ENCODE measurements around the gene BOD1L1. TPM values are rescaled to one million over a fixed set of nuclear protein-coding genes. Genes with fewer than 3 reads are reported as not detected.

Gene BOD1L1
- total RNA-seq, 4 donors from 2014 or later: 36.9 to 74.1 (median 49.6) TPM

DNA sequence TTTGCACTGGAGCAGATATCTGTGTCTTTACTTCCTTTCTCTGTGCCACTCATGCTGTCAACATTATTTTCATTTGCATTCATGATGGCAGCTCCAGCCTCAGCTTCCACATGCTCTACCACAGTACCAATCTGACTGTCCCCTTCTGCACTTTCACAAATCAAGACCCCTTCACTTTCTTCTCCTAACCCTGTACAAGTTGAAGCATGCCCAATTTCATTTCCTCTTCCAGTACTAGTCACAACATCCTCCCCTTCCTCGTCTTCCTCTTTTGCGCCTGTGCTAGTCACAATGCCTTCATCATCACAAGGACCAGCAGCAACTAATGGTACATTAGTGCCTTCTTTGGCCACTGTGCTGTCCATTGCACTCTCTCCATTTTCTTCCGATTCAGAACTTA, 26.5 kb downstream of the BOD1L1 start:
- 96% methylated on average over 3 of the region's 3 CpGs for WGBS, 2 donors
- Histone ChIP-seq H3K4me3 (replicated peaks in 1 of 3) (no peak overlapping the region), H3K27me3 (no peaks in the 10 kb centered on the region), H3K9me3 (no peaks in the 10 kb centered on the region), H3K4me1 (peaks cover 5 to 10% of the 10 kb centered on the region in 2 donors), H3K36me3 (peaks cover 27 to 43% of the 10 kb centered on the region in 2 donors), H3K27ac (no peak overlapping the region)
- TF ChIP-seq POLR2A (IDR thresholded peaks at IDR 0.05): no peak
- no peak for TF ChIP-seq CTCF (IDR thresholded peaks at IDR 0.05)
- DNase-seq: no peak
- intact Hi-C loops (cut with DNase I): no loop called here

DNA sequence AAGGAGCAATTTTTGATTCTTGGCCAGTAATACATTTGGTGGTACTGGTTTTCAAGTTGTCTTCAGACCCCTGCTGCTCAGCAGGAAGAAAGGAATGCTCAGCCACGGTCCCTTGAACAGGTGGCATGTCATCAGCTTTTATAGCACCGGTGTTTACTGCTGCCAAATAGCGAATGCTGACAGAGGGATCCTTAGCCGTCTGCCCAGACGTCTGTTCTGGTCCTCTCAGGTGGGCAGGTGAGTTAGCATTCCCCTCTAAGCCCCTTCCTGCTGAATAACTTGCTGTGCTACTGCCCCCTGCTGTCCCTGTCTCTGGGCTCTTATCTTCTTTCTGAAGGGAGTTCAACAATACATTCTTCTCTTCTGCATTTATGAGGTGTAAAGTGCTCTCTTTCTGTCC, 28.4 kb downstream of the BOD1L1 start:
- Histone ChIP-seq H3K27me3 (no peaks in the 10 kb centered on the region), H3K36me3 (peaks cover 27 to 31% of the 10 kb centered on the region in 2 donors), H3K9me3 (no peaks in the 10 kb centered on the region), H3K4me1 (peaks cover 5 to 10% of the 10 kb centered on the region in 2 donors), H3K27ac (peak overlapping the region; percentile 51 to 64 (median 58)), H3K4me3 (replicated peaks in 1 of 3) (no peak overlapping the region)
- DNase-seq: peak; percentile 74 to 78
- TF ChIP-seq CTCF (IDR thresholded peaks at IDR 0.05) (peak in 3 of 6 experiments; percentile 34 to 59 (median 54)), POLR2A (IDR thresholded peaks at IDR 0.05) (no peak)
- intact Hi-C loops (cut with DNase I): no loop called here
- 31 to 32% methylated on average over 5 of the region's 5 CpGs for WGBS, 2 donors

GRCh38 chr4:13597604-13598003, 29.9 kb downstream of the BOD1L1 start:
- Histone ChIP-seq H3K9me3 (no peaks in the 10 kb centered on the region), H3K27me3 (no peaks in the 10 kb centered on the region), H3K4me1 (peaks cover 5 to 10% of the 10 kb centered on the region in 2 donors), H3K36me3 (peaks cover 24 to 33% of the 10 kb centered on the region in 2 donors), H3K27ac (no peak overlapping the region), H3K4me3 (replicated peaks in 1 of 3) (no peak overlapping the region)
- DNase-seq: no peak
- intact Hi-C loops (cut with DNase I): no loop called here
- TF ChIP-seq CTCF (IDR thresholded peaks at IDR 0.05): no peak
- no peak for TF ChIP-seq POLR2A (IDR thresholded peaks at IDR 0.05)

- no peaks in the 10 kb centered on the region for H3K9me3 ChIP-seq
- peaks cover 19 to 34% of the 10 kb centered on the region in 2 donors for H3K36me3 ChIP-seq
- peaks cover 5 to 10% of the 10 kb centered on the region in 2 donors for H3K4me1 ChIP-seq
- intact Hi-C loops (cut with DNase I): no loop called here
- TF ChIP-seq CTCF (IDR thresholded peaks at IDR 0.05) (no peak), POLR2A (IDR thresholded peaks at IDR 0.05) (no peak)
- H3K4me3 ChIP-seq (replicated peaks in 1 of 3): no peak overlapping the region
- no peak overlapping the region for H3K27ac ChIP-seq
- no peak for DNase-seq
- H3K27me3 ChIP-seq: no peaks in the 10 kb centered on the region
Measured at GRCh38 chr4:13597141-13597540, 30.4 kb downstream of the BOD1L1 start.

DNA sequence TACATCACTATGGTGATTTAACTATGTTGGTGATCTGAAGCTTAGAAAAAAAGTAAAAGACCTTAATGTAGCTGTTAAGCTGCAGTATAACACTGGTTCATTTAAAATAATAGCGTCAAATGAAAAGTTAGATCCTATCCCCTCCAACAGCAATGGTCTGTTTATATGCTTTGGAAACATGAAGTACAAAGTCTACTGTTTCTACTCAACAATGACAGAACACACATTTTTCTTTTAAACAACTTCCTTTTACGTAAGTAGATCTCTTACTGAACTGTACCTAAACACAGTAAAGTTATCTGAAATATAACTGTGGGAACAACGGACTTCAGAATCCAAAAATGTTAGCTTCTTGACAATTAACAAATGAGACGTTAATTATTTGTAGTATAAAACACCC, 35.3 kb downstream of the BOD1L1 start:
- no peak for TF ChIP-seq POLR2A (IDR thresholded peaks at IDR 0.05)
- intact Hi-C loops (cut with DNase I): no loop called here
- 92 to 95% methylated on average over 4 of the region's 4 CpGs for WGBS, 2 donors
- peaks cover 38 to 39% of the 10 kb centered on the region in 2 donors for H3K36me3 ChIP-seq
- H3K9me3 ChIP-seq: no peaks in the 10 kb centered on the region
- no peaks in the 10 kb centered on the region for H3K27me3 ChIP-seq
- no peaks in the 10 kb centered on the region for H3K4me1 ChIP-seq
- no peak overlapping the region for H3K4me3 ChIP-seq (replicated peaks in 1 of 3)
- H3K27ac ChIP-seq: no peak overlapping the region
- DNase-seq: no peak

DNA sequence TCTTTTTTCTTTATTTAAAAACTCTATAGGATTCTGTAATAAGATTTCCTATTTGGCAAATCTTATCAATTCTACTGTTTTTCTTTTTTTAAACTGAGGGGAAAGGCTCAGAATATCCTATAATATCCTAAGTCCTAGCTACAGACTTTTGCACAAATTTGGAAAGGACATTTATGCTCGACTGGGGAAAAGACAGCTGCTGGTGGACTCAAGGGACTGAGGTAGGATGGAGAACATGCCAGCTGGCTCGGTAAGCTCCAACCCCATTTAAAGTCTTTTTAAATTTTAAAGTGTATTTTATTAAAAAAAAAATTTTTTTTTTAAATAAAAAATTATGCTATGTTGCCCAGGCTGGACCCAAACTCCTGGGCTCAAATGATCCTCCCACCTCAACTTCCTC, 36.8 kb downstream of the BOD1L1 start:
- H3K36me3 ChIP-seq: peaks cover 40 to 48% of the 10 kb centered on the region in 2 donors
- no peak for TF ChIP-seq POLR2A (IDR thresholded peaks at IDR 0.05)
- no peak for TF ChIP-seq CTCF (IDR thresholded peaks at IDR 0.05)
- H3K9me3 ChIP-seq: no peaks in the 10 kb centered on the region
- no peak for DNase-seq
- no peak overlapping the region for H3K27ac ChIP-seq
- no peak overlapping the region for H3K4me3 ChIP-seq (replicated peaks in 1 of 3)
- intact Hi-C loops (cut with DNase I): no loop called here
- no peaks in the 10 kb centered on the region for H3K27me3 ChIP-seq
- no peaks in the 10 kb centered on the region for H3K4me1 ChIP-seq
- WGBS, 2 donors: 81 to 84% methylated on average over 2 of the region's 2 CpGs
